ENCODE results near the gene CDH16.

GRCh38 chr16:66939366-66939765 lies 20.7 kb upstream of the CDH16 start:
- TF ChIP-seq CTCF (IDR thresholded peaks at IDR 0.05), result no peak
- no peak for TF ChIP-seq EP300 (IDR thresholded peaks at IDR 0.05)
